IPS DF 4.7 (cell line): ENCODE measurements around the gene LSM6.

Experiments used
- DNase-seq: peaks from one replicate; pipeline ENCODE4 v3.0.0-alpha.2; 2013; ENCODE audit warnings: low spot score; ENCODE audit errors: extremely low read depth

The LSM6 gene

GRCh38 chr4:146175541-146176453 lies at the start of gene LSM6:
LSM6 (plus strand) TSS chr4:146175718; CDS start chr4:146182922, 7,204 bp downstream.
- no peak for DNase-seq

- DNase-seq, result no peak
Observed at GRCh38 chr4:146132445-146132844, 43.1 kb upstream of the LSM6 start.

- no peak for DNase-seq
Observed at GRCh38 chr4:146134761-146135445, 40.6 kb upstream of the LSM6 start.

GRCh38 chr4:146135941-146136340 lies 39.6 kb upstream of the LSM6 start:
- no peak for DNase-seq

- DNase-seq, result no peak
Observed at GRCh38 chr4:146142768-146143167, 32.8 kb upstream of the LSM6 start.

GRCh38 chr4:146143888-146144287 lies 31.6 kb upstream of the LSM6 start:
- DNase-seq, result no peak

- DNase-seq, result no peak
Observed at GRCh38 chr4:146146918-146147317, 28.6 kb upstream of the LSM6 start.

- DNase-seq, result no peak
Observed at GRCh38 chr4:146148021-146148420, 27.5 kb upstream of the LSM6 start.

GRCh38 chr4:146154057-146154456 lies 21.5 kb upstream of the LSM6 start:
- DNase-seq, result no peak

- no peak for DNase-seq
Observed at GRCh38 chr4:146155152-146155724, 20.3 kb upstream of the LSM6 start.

- no peak for DNase-seq
Observed at GRCh38 chr4:146158036-146158745, 17.3 kb upstream of the LSM6 start.

GRCh38 chr4:146159384-146160058 lies 16.0 kb upstream of the LSM6 start:
- DNase-seq, result no peak

GRCh38 chr4:146161243-146161642 lies 14.3 kb upstream of the LSM6 start:
- no peak for DNase-seq

GRCh38 chr4:146165221-146165620 lies 10.3 kb upstream of the LSM6 start:
- no peak for DNase-seq

- no peak for DNase-seq
Observed at GRCh38 chr4:146165840-146166239, 9.7 kb upstream of the LSM6 start.

GRCh38 chr4:146170149-146170548 lies 5.4 kb upstream of the LSM6 start:
- no peak for DNase-seq

- DNase-seq, result no peak
Observed at GRCh38 chr4:146176891-146177290, 1.4 kb downstream of the LSM6 start.

- DNase-seq, result no peak
Observed at GRCh38 chr4:146178126-146178525, 2.6 kb downstream of the LSM6 start.

GRCh38 chr4:146179784-146180370 lies 4.4 kb downstream of the LSM6 start:
- no peak for DNase-seq

GRCh38 chr4:146182443-146182842 lies 6.9 kb downstream of the LSM6 start:
- DNase-seq, result no peak

- DNase-seq, result no peak
Observed at GRCh38 chr4:146183209-146183608, 7.7 kb downstream of the LSM6 start.
